H1 (cell line): ENCODE data around the gene CXADR. TPM values are rescaled to one million over a fixed set of nuclear protein-coding genes. Genes with fewer than 3 reads are reported as not detected.
A peak's percentile ranks its signal among the peaks of the same experiment; 100 is the strongest.

Source experiments
- CTCF ChIA-PET: fragments of 300-600 bp; sonication (Branson Sonifier 250); formaldehyde crosslinking; loops from one replicate; lab custom pipeline; 2021; ENCODE audit not compliant: partially characterized antibody; lab: Charles Lee
- POLR2A ChIA-PET: fragments of 300-600 bp; sonication (Branson Sonifier 250); formaldehyde crosslinking; loops from one replicate; lab custom pipeline; 2021; ENCODE audit warnings: inconsistent platforms; ENCODE audit not compliant: partially characterized antibody; lab: Charles Lee
- DNase-seq, 2 experiments: peaks; one replicate each; pipeline versions ENCODE4 v3.0.0 to v3.0.0-alpha.2; 2010 to 2022; ENCODE audit warnings: low spot score in 2 of 2, low read depth in 1 of 2, mixed read lengths in 1 of 2
- FAIRE-seq: peaks from 2 replicates; lab custom pipeline; 2011; peaks lifted over from hg19 to GRCh38; lab: Jason Lieb, UNC
- H2AFZ ChIP-seq: 2 replicates; pipeline ENCODE4 v1.8.1; 2012; ENCODE audit warnings: low read length, inconsistent platforms
- H2AK5ac ChIP-seq: 2 replicates; pipeline ENCODE4 v1.6.1; 2013; ENCODE audit warnings: low read depth, low read length
- H2BK120ac ChIP-seq: replicated peaks from 2 replicates; pipeline ENCODE3; 2013; ENCODE audit warnings: low read depth, low read length, inconsistent platforms
- H2BK12ac ChIP-seq: 2 replicates; pipeline ENCODE4 v1.6.1; 2013; ENCODE audit warnings: low read depth, low read length
- H2BK15ac ChIP-seq: 2 replicates; pipeline ENCODE4 v1.6.1; 2013; ENCODE audit warnings: low read length
- H2BK20ac ChIP-seq: 2 replicates; pipeline ENCODE4 v1.6.1; 2013; ENCODE audit warnings: low read length
- H2BK5ac ChIP-seq: 2 replicates; pipeline ENCODE4 v1.6.1; 2013; ENCODE audit warnings: low read depth, low read length
- H3K14ac ChIP-seq: 2 replicates; pipeline ENCODE4 v1.6.1; 2013; ENCODE audit warnings: inconsistent platforms; ENCODE audit not compliant: insufficient read length
- H3K18ac ChIP-seq: 2 replicates; pipeline ENCODE4 v1.6.1; 2013; ENCODE audit warnings: low read length; ENCODE audit errors: extremely low read depth
- H3K23ac ChIP-seq: 2 replicates; pipeline ENCODE4 v1.6.1; 2013; ENCODE audit warnings: inconsistent platforms; ENCODE audit not compliant: insufficient read length
- H3K23me2 ChIP-seq: 2 replicates; pipeline ENCODE4 v1.6.1; 2013; ENCODE audit warnings: low read depth, low read length
- H3K27ac ChIP-seq: 2 replicates; pipeline ENCODE4 v1.6.1; 2011; ENCODE audit warnings: low read depth, low read length, inconsistent platforms
- H3K27me3 ChIP-seq, 4 experiments: replicated peaks in 1 of 4; 1 replicate in 1 of 4; 2 replicates in 3 of 4; pipeline versions ENCODE4 v1.6.1 to v1.8.1; 2011 to 2013; ENCODE audit warnings: low read length in 3 of 4, mild to moderate bottlenecking in 3 of 4, inconsistent platforms in 2 of 4, mixed read lengths in 2 of 4, moderate library complexity in 1 of 4; ENCODE audit not compliant: control insufficient read depth in 3 of 4, insufficient read depth in 3 of 4; ENCODE audit errors: extremely low read depth in 1 of 4
- H3K36me3 ChIP-seq, 4 experiments: 2 replicates each; pipeline versions ENCODE4 v1.6.1 to v1.8.1; 2011 to 2013; ENCODE audit warnings: mild to moderate bottlenecking in 4 of 4, low read length in 3 of 4, moderate library complexity in 2 of 4, control low read depth in 1 of 4, inconsistent platforms in 1 of 4; ENCODE audit not compliant: insufficient read depth in 4 of 4, control insufficient read depth in 2 of 4
- H3K4ac ChIP-seq: replicated peaks from 2 replicates; pipeline ENCODE3; 2013; ENCODE audit warnings: low read length, low read depth, mixed read lengths, inconsistent platforms; ENCODE audit not compliant: insufficient read length
- H3K4me1 ChIP-seq, 4 experiments: replicated peaks in 1 of 4; 1 replicate in 1 of 4; 2 replicates in 3 of 4; pipeline versions ENCODE4 v1.6.1 to v1.8.1; 2011 to 2013; ENCODE audit warnings: low read length in 3 of 4, inconsistent platforms in 2 of 4, mixed read lengths in 1 of 4; ENCODE audit not compliant: insufficient read depth in 4 of 4, control insufficient read depth in 3 of 4
- H3K4me2 ChIP-seq, 2 experiments: 2 replicates each; pipeline versions ENCODE4 v1.6.1 to v1.8.1; 2011 to 2013; ENCODE audit warnings: low read depth in 2 of 2, low read length in 2 of 2, control low read depth in 1 of 2, inconsistent platforms in 1 of 2, mild to moderate bottlenecking in 1 of 2; ENCODE audit not compliant: insufficient read depth in 1 of 2
- H3K4me3 ChIP-seq, 4 experiments: fragments of 200-600, 300-600 bp in 1 of 4; sonication (generic), shearing (Covaris generic), sonication (Bioruptor Twin) in 1 of 4; 2 replicates each; pipeline versions ENCODE4 v1.5.1 to v1.8.1; 2011 to 2016; ENCODE audit warnings: low read length in 4 of 4, low read depth in 3 of 4, control low read depth in 2 of 4, inconsistent platforms in 2 of 4, mild to moderate bottlenecking in 2 of 4, mixed read lengths in 1 of 4, moderate library complexity in 1 of 4; ENCODE audit not compliant: insufficient read depth in 2 of 4; ENCODE audit errors: extremely low read depth in 1 of 4
- H3K56ac ChIP-seq: replicated peaks from 2 replicates; pipeline ENCODE3; 2013; ENCODE audit warnings: low read depth, mild to moderate bottlenecking, mixed read lengths, low read length, inconsistent platforms; ENCODE audit not compliant: insufficient read length
- H3K79me1 ChIP-seq: 2 replicates; pipeline ENCODE4 v1.6.1; 2013; ENCODE audit warnings: low read depth, low read length, control low read depth
- H3K79me2 ChIP-seq, 2 experiments: 2 replicates each; pipeline versions ENCODE4 v1.6.1 to v1.8.1; 2012 to 2013; ENCODE audit warnings: low read length in 2 of 2, mild to moderate bottlenecking in 2 of 2, inconsistent platforms in 1 of 2; ENCODE audit not compliant: insufficient read depth in 2 of 2, control insufficient read depth in 1 of 2
- H3K9ac ChIP-seq, 4 experiments: replicated peaks in 1 of 4; 1 replicate in 1 of 4; 2 replicates in 3 of 4; pipeline versions ENCODE4 v1.6.1 to v1.8.1; 2011 to 2013; ENCODE audit warnings: low read depth in 3 of 4, low read length in 3 of 4, control low read depth in 2 of 4, mild to moderate bottlenecking in 2 of 4, moderate library complexity in 2 of 4, inconsistent platforms in 1 of 4; ENCODE audit errors: extremely low read depth in 1 of 4
- H3K9me3 ChIP-seq, 2 experiments: 2 replicates each; pipeline versions ENCODE4 v1.6.1 to v1.8.1; 2012 to 2013; ENCODE audit warnings: mild to moderate bottlenecking in 2 of 2, moderate library complexity in 2 of 2, control low read depth in 1 of 2, inconsistent platforms in 1 of 2, low read depth in 1 of 2, low read length in 1 of 2, mixed read lengths in 1 of 2; ENCODE audit not compliant: insufficient read depth in 2 of 2
- H4K20me1 ChIP-seq, 2 experiments: replicated peaks in 1 of 2; 2 replicates each; pipeline versions ENCODE3 to v1.8.1; 2011 to 2013; ENCODE audit warnings: inconsistent platforms in 2 of 2, low read length in 2 of 2, mild to moderate bottlenecking in 1 of 2; ENCODE audit not compliant: insufficient read depth in 2 of 2, control insufficient read depth in 1 of 2
- H4K5ac ChIP-seq: 2 replicates; pipeline ENCODE4 v1.6.1; 2013; ENCODE audit warnings: low read length, low read depth, mixed read lengths, inconsistent platforms; ENCODE audit not compliant: insufficient read length
- H4K8ac ChIP-seq: 2 replicates; pipeline ENCODE4 v1.8.0; 2013; ENCODE audit warnings: mild to moderate bottlenecking, moderate library complexity, low read length, inconsistent platforms; ENCODE audit not compliant: insufficient read depth; ENCODE audit errors: extremely low read depth
- H4K91ac ChIP-seq: replicated peaks from 2 replicates; pipeline ENCODE3; 2013; ENCODE audit warnings: low read length, mixed read lengths, inconsistent platforms; ENCODE audit not compliant: insufficient read length
- BRCA1 ChIP-seq: IDR thresholded peaks from 2 replicates; pipeline ENCODE4 v1.6.1; 2012; ENCODE audit warnings: low read depth, low read length, improper control_type of control experiment
- CHD1 ChIP-seq: IDR thresholded peaks from 2 replicates; pipeline ENCODE4 v1.6.1; 2012; ENCODE audit warnings: low read depth, low read length, improper control_type of control experiment
- EP300 ChIP-seq, 2 experiments: IDR thresholded peaks; 1 replicate in 1 of 2; 2 replicates in 1 of 2; pipeline ENCODE4 v1.6.1; 2011 to 2012; ENCODE audit warnings: low read depth in 2 of 2, low read length in 2 of 2, mild to moderate bottlenecking in 2 of 2, borderline replicate concordance in 1 of 2, inconsistent platforms in 1 of 2, moderate library complexity in 1 of 2
- GTF2F1 ChIP-seq: IDR thresholded peaks from 2 replicates; pipeline ENCODE4 v1.6.1; 2012; ENCODE audit warnings: low read depth, low read length, improper control_type of control experiment, borderline replicate concordance
- JUN ChIP-seq: IDR thresholded peaks from 2 replicates; pipeline ENCODE4 v1.6.1; 2011; ENCODE audit warnings: low read depth, mild to moderate bottlenecking, improper control_type of control experiment, low read length
- PHF8 ChIP-seq: fragments of 200-600 bp; sonication (generic); conservative IDR thresholded peaks from 2 replicates; pipeline ENCODE4 v1.7.1; 2012; ENCODE audit warnings: low read depth, mild to moderate bottlenecking, inconsistent platforms, low read length, moderate library complexity
- POU5F1 ChIP-seq: IDR thresholded peaks from 2 replicates; pipeline ENCODE4 v1.6.1; 2011; ENCODE audit warnings: low read depth, mild to moderate bottlenecking, low read length, moderate library complexity
- RXRA ChIP-seq: IDR thresholded peaks from 2 replicates; pipeline ENCODE4 v1.6.1; 2011; ENCODE audit warnings: low read depth, mild to moderate bottlenecking, low read length, moderate library complexity; ENCODE audit not compliant: insufficient read depth
- SP4 ChIP-seq: IDR thresholded peaks from 2 replicates; pipeline ENCODE4 v1.6.1; 2012; ENCODE audit warnings: low read length, inconsistent platforms
- TBP ChIP-seq: IDR thresholded peaks from 2 replicates; pipeline ENCODE4 v1.6.1; 2011; ENCODE audit warnings: low read depth, low read length, improper control_type of control experiment
- TEAD4 ChIP-seq: IDR thresholded peaks from 2 replicates; pipeline ENCODE4 v1.6.1; 2012; ENCODE audit warnings: low read depth, low read length, inconsistent platforms, mixed read lengths
- WGBS, 2 experiments: shearing (Covaris generic) in 1 of 2; methylation state at CpG; one replicate each; pipeline versions ENCODE4 v1.1.6 to v1.1.7; 2013 to 2015; ENCODE audit warnings: low lambda C conversion rate in 2 of 2, mixed read lengths in 2 of 2, inconsistent platforms in 1 of 2, low coverage in 1 of 2, missing lambda C conversion rate in 1 of 2; ENCODE audit not compliant: insufficient replicate concordance in 2 of 2, insufficient coverage in 1 of 2, insufficient read length in 1 of 2; ENCODE audit errors: extremely low coverage in 1 of 2, missing lambda C conversion rate in 1 of 2; 5-methylcytosine and 5-hydroxymethylcytosine counted together
- polyA plus RNA-seq, 7 experiments: library from polyadenylated mRNA; depleted of rRNA in 3 of 7; stranded (reverse) in 5 of 7; unstranded in 2 of 7; fragments of >200 nt in 5 of 7; fragments of 200-250 nt in 2 of 7; gene quantifications; 1 replicate in 5 of 7; 2 replicates in 1 of 7; 4 replicates in 1 of 7; pipeline versions ENCODE4 v1.2.1 to v1.2.3, GENCODE V29; 2011 to 2013; ENCODE audit warnings: missing spikeins in 2 of 7, mixed read lengths in 2 of 7
- total RNA-seq: library from RNA; stranded (reverse); fragmentation: NEBNext Ultra II Directional; extraction: Animal tissue kit (Norgen Biotek cat#: 25700); gene quantifications from 2 replicates; pipeline ENCODE4 v1.2.1, GENCODE V29; 2021
- TF ChIP-seq, protein P1 (sequence below): IDR thresholded peaks from 2 replicates; pipeline ENCODE4 v1.6.1; 2012; ENCODE audit warnings: low read length, inconsistent platforms

The CXADR gene
- total and polyA plus RNA-seq, 2 of the 8 experiments (the other 6 are each of a cell fraction or from before 2014, with no cell fraction given): 45.6 to 145 TPM

DNA sequence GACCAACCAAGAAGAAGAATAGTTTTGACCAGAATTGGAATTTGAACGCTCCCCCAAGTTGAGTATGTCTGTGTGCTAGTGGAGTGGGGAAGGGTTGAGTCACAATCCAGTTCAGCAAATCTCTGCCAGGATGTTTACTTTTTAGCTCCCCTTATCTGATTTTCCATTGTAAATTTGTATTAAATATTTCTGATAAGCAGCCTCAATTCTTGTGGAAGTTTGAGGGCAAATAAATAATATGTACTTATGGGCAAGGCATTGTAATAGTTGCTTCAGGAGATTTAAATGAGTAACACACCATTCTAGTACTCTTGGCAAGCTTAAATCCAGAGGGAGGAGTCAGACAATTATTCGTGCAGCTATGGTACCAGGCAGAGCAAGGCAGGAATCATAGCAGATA, 14.4 kb downstream of the CXADR start:
- Histone ChIP-seq H3K36me3 (peaks cover 0 to 9% (median 0%) of the 10 kb centered on the region in 4 experiments; a peak in 1 of 8 replicates), H2BK20ac (no peak overlapping the region), H3K4me3 (peak overlapping the region in 1 of 4 experiments; percentile 20; a peak in 1 of 8 replicates), H2BK12ac (no peak overlapping the region), H3K9ac (no peak overlapping the region), H2AK5ac (no peak overlapping the region), H3K4me2 (peak overlapping the region in 1 of 2 experiments; percentile 12; a peak in 2 of 4 replicates), H3K9me3 (no peaks in the 10 kb centered on the region), H4K20me1 (peaks cover 35 to 42% of the 10 kb centered on the region in 2 experiments), H2BK5ac (peak overlapping the region; percentile 19; the same call in 1 of the 2 replicates), H4K8ac (no peak overlapping the region), H2BK15ac (no peak overlapping the region), H3K4me1 (peaks cover 2 to 14% (median 6%) of the 10 kb centered on the region in 4 experiments; a peak in 5 of 7 replicates), H3K27ac (no peak overlapping the region), H3K23ac (no peak overlapping the region), H3K56ac (no peak overlapping the region), H2AFZ (no peak overlapping the region), H3K79me1 (peaks cover 9% of the 10 kb centered on the region), H3K4ac (no peak overlapping the region), H3K23me2 (no peaks in the 10 kb centered on the region), H3K27me3 (no peaks in the 10 kb centered on the region), H4K5ac (no peak overlapping the region), H2BK120ac (no peak overlapping the region), H3K79me2 (peaks cover 70 to 100% of the 10 kb centered on the region in 2 experiments), H4K91ac (no peak overlapping the region), H3K18ac (no peak overlapping the region), H3K14ac (no peak overlapping the region)
- no peak for FAIRE-seq
- no peak for DNase-seq
- POLR2A ChIA-PET: interaction anchor here (0.7 to 11.6 kb wide), 3 partner anchors 9 to 15 kb away, joined by 5 to 144 read pairs (median 6); partner anchors contain the start of gene CXADR
- CTCF ChIA-PET: interaction anchor here (0.8 to 2.1 kb wide), 2 partner anchors 10 to 15 kb away, joined by 4 to 10 read pairs; partner anchors contain the start of gene CXADR
- 60% methylated on average over 2 of the region's 2 CpGs; no CpG with 5 or more reads in 1 of the 2 experiments for WGBS, 2 experiments
- no peak for TF ChIP-seq EP300 (IDR thresholded peaks at IDR 0.05; ENCODE audit: borderline replicate concordance in 1 of 2, low read depth in 2 of 2, low read length in 2 of 2)
- TF ChIP-seq TEAD4: no peak
- TF ChIP-seq RXRA: no peak
- TF ChIP-seq TBP: no peak
- no peak for TF ChIP-seq CHD1
- TF ChIP-seq JUN: no peak
- no peak for TF ChIP-seq SP4
- no peak for TF ChIP-seq POU5F1
- TF ChIP-seq BRCA1: no peak
- TF ChIP-seq, protein P1, sequence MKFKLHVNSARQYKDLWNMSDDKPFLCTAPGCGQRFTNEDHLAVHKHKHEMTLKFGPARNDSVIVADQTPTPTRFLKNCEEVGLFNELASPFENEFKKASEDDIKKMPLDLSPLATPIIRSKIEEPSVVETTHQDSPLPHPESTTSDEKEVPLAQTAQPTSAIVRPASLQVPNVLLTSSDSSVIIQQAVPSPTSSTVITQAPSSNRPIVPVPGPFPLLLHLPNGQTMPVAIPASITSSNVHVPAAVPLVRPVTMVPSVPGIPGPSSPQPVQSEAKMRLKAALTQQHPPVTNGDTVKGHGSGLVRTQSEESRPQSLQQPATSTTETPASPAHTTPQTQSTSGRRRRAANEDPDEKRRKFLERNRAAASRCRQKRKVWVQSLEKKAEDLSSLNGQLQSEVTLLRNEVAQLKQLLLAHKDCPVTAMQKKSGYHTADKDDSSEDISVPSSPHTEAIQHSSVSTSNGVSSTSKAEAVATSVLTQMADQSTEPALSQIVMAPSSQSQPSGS: no peak
- no peak for TF ChIP-seq PHF8
- TF ChIP-seq GTF2F1: no peak
